ENCODE measurements around the gene PTPN3. TPM values are rescaled to one million over a fixed set of nuclear protein-coding genes. Genes with fewer than 3 reads are reported as not detected.

Gene PTPN3
- total and polyA plus RNA-seq, 9 of the 15 experiments (the other 6 are each of a cell fraction or from before 2014, with no cell fraction given), result 0.02 TPM; not detected in 8

- TF ChIP-seq ARID4B (CRISPR knock-in tag; IDR thresholded peaks at IDR 0.05) (no peak), ZNF3 (CRISPR knock-in tag; IDR thresholded peaks at IDR 0.05) (no peak), ZSCAN29 (IDR thresholded peaks at IDR 0.05) (no peak), ZFPM2 (CRISPR knock-in tag; IDR thresholded peaks at IDR 0.05) (no peak), ZNF507 (tag; conservative IDR thresholded peaks at IDR 0.05) (no peak), STAG1 (CRISPR knock-in tag; IDR thresholded peaks at IDR 0.05; ENCODE audit: borderline replicate concordance) (no peak), ZBTB17 (CRISPR knock-in tag; IDR thresholded peaks at IDR 0.05) (no peak), NFIC (IDR thresholded peaks at IDR 0.05) (no peak), ZBTB7A (IDR thresholded peaks at IDR 0.05; ENCODE audit: borderline replicate concordance, control insufficient read depth, low read depth, low read length) (no peak), ELK1 (CRISPR knock-in tag; IDR thresholded peaks at IDR 0.05) (no peak), ZNF766 (CRISPR knock-in tag; conservative IDR thresholded peaks at IDR 0.05) (no peak)
- TF ChIP-seq, protein P1, sequence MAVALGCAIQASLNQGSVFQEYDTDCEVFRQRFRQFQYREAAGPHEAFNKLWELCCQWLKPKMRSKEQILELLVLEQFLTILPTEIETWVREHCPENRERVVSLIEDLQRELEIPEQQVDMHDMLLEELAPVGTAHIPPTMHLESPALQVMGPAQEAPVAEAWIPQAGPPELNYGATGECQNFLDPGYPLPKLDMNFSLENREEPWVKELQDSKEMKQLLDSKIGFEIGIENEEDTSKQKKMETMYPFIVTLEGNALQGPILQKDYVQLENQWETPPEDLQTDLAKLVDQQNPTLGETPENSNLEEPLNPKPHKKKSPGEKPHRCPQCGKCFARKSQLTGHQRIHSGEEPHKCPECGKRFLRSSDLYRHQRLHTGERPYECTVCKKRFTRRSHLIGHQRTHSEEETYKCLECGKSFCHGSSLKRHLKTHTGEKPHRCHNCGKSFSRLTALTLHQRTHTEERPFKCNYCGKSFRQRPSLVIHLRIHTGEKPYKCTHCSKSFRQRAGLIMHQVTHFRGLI (CRISPR knock-in tag; IDR thresholded peaks at IDR 0.05), result no peak
- TF ChIP-seq, protein P2, sequence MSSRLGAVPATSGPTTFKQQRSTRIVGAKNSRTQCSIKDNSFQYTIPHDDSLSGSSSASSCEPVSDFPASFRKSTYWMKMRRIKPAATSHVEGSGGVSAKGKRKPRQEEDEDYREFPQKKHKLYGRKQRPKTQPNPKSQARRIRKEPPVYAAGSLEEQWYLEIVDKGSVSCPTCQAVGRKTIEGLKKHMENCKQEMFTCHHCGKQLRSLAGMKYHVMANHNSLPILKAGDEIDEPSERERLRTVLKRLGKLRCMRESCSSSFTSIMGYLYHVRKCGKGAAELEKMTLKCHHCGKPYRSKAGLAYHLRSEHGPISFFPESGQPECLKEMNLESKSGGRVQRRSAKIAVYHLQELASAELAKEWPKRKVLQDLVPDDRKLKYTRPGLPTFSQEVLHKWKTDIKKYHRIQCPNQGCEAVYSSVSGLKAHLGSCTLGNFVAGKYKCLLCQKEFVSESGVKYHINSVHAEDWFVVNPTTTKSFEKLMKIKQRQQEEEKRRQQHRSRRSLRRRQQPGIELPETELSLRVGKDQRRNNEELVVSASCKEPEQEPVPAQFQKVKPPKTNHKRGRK (tag; IDR thresholded peaks at IDR 0.05), result no peak
Measured at GRCh38 chr9:109354190-109354589, 143.9 kb downstream of the PTPN3 start (continued).
